K562 (cell line): ENCODE measurements around the gene PROK1. TPM values are rescaled to one million over a fixed set of nuclear protein-coding genes. Genes with fewer than 3 reads are reported as not detected.
A peak's percentile ranks its signal among the peaks of the same experiment; 100 is the strongest.

ENCODE experiments used
- BRF2 ChIP-seq: IDR thresholded peaks from 3 replicates; pipeline ENCODE4 v1.6.1; 2011; ENCODE audit warnings: borderline replicate concordance, mild to moderate bottlenecking; ENCODE audit not compliant: insufficient read length, insufficient read depth
- CHD1 ChIP-seq: fragments of 200-600 bp; sonication (generic); IDR thresholded peaks from one replicate; pipeline ENCODE4 v1.6.1; 2012; ENCODE audit warnings: mild to moderate bottlenecking, moderate library complexity, low read length, inconsistent platforms
- E2F1 ChIP-seq: sonication (generic); formaldehyde crosslinking; IDR thresholded peaks from 2 replicates; pipeline ENCODE4 v1.8.1; 2023; ENCODE audit warnings: mild to moderate bottlenecking, missing genetic modification reagents, moderate library complexity
- E2F4 ChIP-seq: sonication (generic); formaldehyde crosslinking; IDR thresholded peaks from 2 replicates; pipeline ENCODE4 v1.8.0; 2022; ENCODE audit warnings: mild to moderate bottlenecking, low read depth, missing genetic modification reagents
- ETV1 ChIP-seq: fragments of 450-650 bp; conservative IDR thresholded peaks from 2 replicates; pipeline ENCODE4 v1.6.1; 2016; ENCODE audit warnings: missing genetic modification characterization, control low read depth, low read depth, missing compliant biosample characterization
- HMGN3 ChIP-seq: IDR thresholded peaks from 2 replicates; pipeline ENCODE4 v1.6.1; 2011; ENCODE audit warnings: borderline replicate concordance, low read depth, mild to moderate bottlenecking, mixed read lengths, low read length; ENCODE audit not compliant: insufficient read length; ENCODE audit errors: extremely low read depth
- ILF3 ChIP-seq: fragments of 450-650 bp; IDR thresholded peaks from 2 replicates; pipeline ENCODE4 v1.6.1; 2018; ENCODE audit warnings: antibody characterized with exemption, mild to moderate bottlenecking, moderate library complexity, borderline replicate concordance
- MAZ ChIP-seq, 2 experiments: fragments of 450-650 bp in 1 of 2; sonication (generic) in 1 of 2; formaldehyde crosslinking; IDR thresholded peaks in 1 of 2; conservative IDR thresholded peaks in 1 of 2; 2 replicates each; pipeline versions ENCODE4 v1.4.0 to v1.5.0; 2020; ENCODE audit warnings: mild to moderate bottlenecking in 1 of 2, missing genetic modification reagents in 1 of 2
- TAF15 ChIP-seq: fragments of 200-400 bp; formaldehyde crosslinking; IDR thresholded peaks from 2 replicates; pipeline ENCODE4 v1.6.1; 2017; ENCODE audit warnings: mild to moderate bottlenecking, low read depth, low read length, moderate library complexity
- ZMIZ1 ChIP-seq, 2 experiments: fragments of 150-350 bp in 1 of 2; IDR thresholded peaks; 2 replicates each; pipeline ENCODE4 v1.6.1; 2012 to 2016; ENCODE audit warnings: low read depth in 2 of 2, low read length in 2 of 2, mild to moderate bottlenecking in 1 of 2, moderate library complexity in 1 of 2
- ZNF124 ChIP-seq: sonication (generic); formaldehyde crosslinking; IDR thresholded peaks from 2 replicates; pipeline ENCODE4 v1.8.1; 2022; ENCODE audit warnings: missing genetic modification reagents
- ZNF184 ChIP-seq: sonication (generic); formaldehyde crosslinking; IDR thresholded peaks from 2 replicates; pipeline ENCODE4 v1.5.0; 2020; ENCODE audit warnings: missing genetic modification reagents
- ZNF232 ChIP-seq: sonication (generic); formaldehyde crosslinking; IDR thresholded peaks from 2 replicates; pipeline ENCODE4 v1.8.0; 2022; ENCODE audit warnings: mild to moderate bottlenecking, missing genetic modification reagents
- ZNF316 ChIP-seq: fragments of 450-650 bp; IDR thresholded peaks from 2 replicates; pipeline ENCODE4 v1.6.1; 2016
- ZNF740 ChIP-seq, 3 experiments: fragments of 200-800 bp in 1 of 3; sonication (Bioruptor generic) in 1 of 3; sonication (generic) in 1 of 3; formaldehyde crosslinking in 1 of 3; IDR thresholded peaks; 2 replicates each; pipeline versions ENCODE4 v1.6.1 to v1.8.0; 2016 to 2022; ENCODE audit warnings: mild to moderate bottlenecking in 2 of 3, missing compliant biosample characterization in 2 of 3, missing genetic modification characterization in 2 of 3, missing genetic modification reagents in 1 of 3
- polyA plus RNA-seq, 8 experiments: library from polyadenylated mRNA; depleted of rRNA in 4 of 8; stranded (reverse) in 5 of 8; unstranded in 3 of 8; fragments of >200 nt; fragmentation: Nextera tagmentation in 2 of 8; fragmentation: Illumina TruSeq in 1 of 8; extraction: Ambion mirVana in 2 of 8; extraction: Trizol in 1 of 8; gene quantifications; 2 replicates each; pipeline versions ENCODE4 v1.2.1 to v1.2.3, GENCODE V29; 2011 to 2014; ENCODE audit warnings: inconsistent platforms in 1 of 8, missing spikeins in 1 of 8
- total RNA-seq, 7 experiments: library from RNA; depleted of rRNA in 6 of 7; stranded (reverse); fragments of >200 nt in 6 of 7; fragmentation: Illumina TruSeq in 2 of 7; extraction: Trizol in 2 of 7; gene quantifications; 2 replicates each; pipeline versions ENCODE4 v1.2.1 to v1.2.3, GENCODE V29; 2011 to 2021; ENCODE audit warnings: low replicate concordance in 1 of 7

Gene PROK1
- total and polyA plus RNA-seq, 9 of the 15 experiments (the other 6 are each of a cell fraction or from before 2014, with no cell fraction given) = 0.15 TPM; not detected in 8

- TF ChIP-seq E2F4 (peak; percentile 79; the same call in 1 of the 2 replicates), CHD1 (no peak), ZNF740 (CRISPR knock-in tag; IDR thresholded peaks at IDR 0.05) (no peak), ZNF740 (tag; IDR thresholded peaks at IDR 0.05) (no peak), E2F1 (CRISPR knock-in tag) (peak; percentile 48; the same call in 1 of the 2 replicates), ETV1 (tag) (peak; percentile 84), MAZ (CRISPR knock-in tag; conservative IDR thresholded peaks at IDR 0.05 in 1 of 2, IDR thresholded peaks at IDR 0.05 in 1 of 2) (peak in 1 of 2 experiments; percentile 94), BRF2 (no peak), ZNF124 (no peak), HMGN3 (no peak), ZMIZ1 (IDR thresholded peaks at IDR 0.05; ENCODE audit: low read depth in 2 of 2, low read length in 2 of 2) (peak in 1 of 2 experiments; percentile 78; a peak in 2 of 4 replicates), ZNF316 (no peak), ZNF232 (CRISPR knock-in tag) (no peak), ILF3 (no peak; the same call in 1 of the 2 replicates), ZNF184 (no peak), TAF15 (no peak)
Observed at GRCh38 chr1:110407260-110408210, 43.4 kb upstream of the PROK1 start, which contains the start of gene LAMTOR5 (continued).
